Stomach (tissue), 9 donors: ENCODE data around the gene AKAP12. TPM values are rescaled to one million over a fixed set of nuclear protein-coding genes. Genes with fewer than 3 reads are reported as not detected.

ENCODE experiments used
- DNase-seq, 2 donors: peaks; one replicate each; pipeline versions ENCODE4 v3.0.0 to v3.0.0-alpha.2; 2013 to 2019
- H3K27ac ChIP-seq, 5 donors: fragments of 200-600 bp in 4 of 5; sonication (generic) in 4 of 5; one replicate each; pipeline ENCODE4 v1.5.1; 2013 to 2019; ENCODE audit warnings: mild to moderate bottlenecking in 1 of 5, moderate library complexity in 1 of 5
- H3K27me3 ChIP-seq, 3 donors: fragments of 200-600 bp; sonication (generic); one replicate each; pipeline ENCODE4 v1.5.1; 2017 to 2019; ENCODE audit warnings: mixed run types in 1 of 3
- H3K36me3 ChIP-seq, 4 donors: fragments of 200-600 bp; sonication (generic); 1 replicate in 3 of 4; 2 replicates in 1 of 4; pipeline ENCODE4 v1.5.1; 2016 to 2019
- H3K4me1 ChIP-seq, 4 donors: fragments of 200-600 bp; sonication (generic); one replicate each; pipeline ENCODE4 v1.5.1; 2016 to 2019
- H3K4me3 ChIP-seq, 4 donors: fragments of 200-600 bp; sonication (generic) in 3 of 4; one replicate each; pipeline ENCODE4 v1.5.1; 2016 to 2019; ENCODE audit warnings: mild to moderate bottlenecking in 1 of 4
- H3K9me3 ChIP-seq, 4 donors: fragments of 200-600 bp; sonication (generic); one replicate each; pipeline ENCODE4 v1.5.1; 2016 to 2019
- EP300 ChIP-seq: sonication (generic); formaldehyde crosslinking; IDR thresholded peaks from one replicate; pipeline ENCODE4 v1.6.1; 2017; ENCODE audit warnings: antibody characterized with exemption
- POLR2A ChIP-seq, 4 donors: fragments of 450-650 bp; IDR thresholded peaks; one replicate each; pipeline ENCODE4 v1.6.1; 2016; ENCODE audit warnings: antibody characterized with exemption in 4 of 4, control low read depth in 2 of 4, mild to moderate bottlenecking in 1 of 4, moderate library complexity in 1 of 4
- POLR2AphosphoS5 ChIP-seq, 3 donors: sonication (generic); formaldehyde crosslinking; IDR thresholded peaks; one replicate each; pipeline ENCODE4 v1.6.1; 2016; ENCODE audit warnings: antibody characterized with exemption in 3 of 3
- WGBS, 5 donors: extraction: QIAGEN DNeasy Blood & Tissue Kit in 3 of 5; methylation state at CpG; one replicate each; pipeline versions ENCODE4 v1.1.5 to v1.1.7; 2013 to 2018; 5-methylcytosine and 5-hydroxymethylcytosine counted together
- intact Hi-C: fragments of 100-400 bp; cut with DNase I; formaldehyde crosslinking; loops from one replicate; pipeline ENCODE4 v1.15.1; 2023; ENCODE audit warnings: low total_unique reads
- polyA plus RNA-seq, 3 donors: library from polyadenylated mRNA; stranded (reverse); fragments of 200-250 nt; gene quantifications; one replicate each; pipeline ENCODE4 v1.2.3, GENCODE V29; 2013
- total RNA-seq, 5 donors: library from RNA; depleted of rRNA; stranded (reverse); fragments of >200 nt; gene quantifications; one replicate each; pipeline versions ENCODE4 v1.1.0 to v1.2.3, GENCODE V29; 2014 to 2016
- TF ChIP-seq, protein P1 (sequence below), 7 experiments: fragments of 450-650 bp in 4 of 7; fragments of 200-600 bp in 3 of 7; sonication (generic) in 3 of 7; IDR thresholded peaks; one replicate each; pipeline ENCODE4 v1.5.1; 2016 to 2019; ENCODE audit warnings: antibody characterized with exemption in 7 of 7, control low read depth in 2 of 7, mild to moderate bottlenecking in 1 of 7
- donor health status: healthy with polysubstance abuse.
- donor health status: Bipolar disorder and iron deficiency.
- donor health status: healthy.

Gene AKAP12
- total and polyA plus RNA-seq, 8 donors: 4.2 to 110 (median 35.0) TPM

- no peak for DNase-seq
- Histone ChIP-seq H3K36me3 (peaks cover 0 to 4% (median 0%) of the 10 kb centered on the region in 4 donors), H3K27me3 (no peaks in the 10 kb centered on the region), H3K27ac (peak overlapping the region in 4 of 5 donors; percentile 99 to 100 (median 100)), H3K9me3 (no peaks in the 10 kb centered on the region), H3K4me1 (peaks cover 31 to 53% (median 43%) of the 10 kb centered on the region in 4 donors), H3K4me3 (no peak overlapping the region)
- TF ChIP-seq, protein P1, sequence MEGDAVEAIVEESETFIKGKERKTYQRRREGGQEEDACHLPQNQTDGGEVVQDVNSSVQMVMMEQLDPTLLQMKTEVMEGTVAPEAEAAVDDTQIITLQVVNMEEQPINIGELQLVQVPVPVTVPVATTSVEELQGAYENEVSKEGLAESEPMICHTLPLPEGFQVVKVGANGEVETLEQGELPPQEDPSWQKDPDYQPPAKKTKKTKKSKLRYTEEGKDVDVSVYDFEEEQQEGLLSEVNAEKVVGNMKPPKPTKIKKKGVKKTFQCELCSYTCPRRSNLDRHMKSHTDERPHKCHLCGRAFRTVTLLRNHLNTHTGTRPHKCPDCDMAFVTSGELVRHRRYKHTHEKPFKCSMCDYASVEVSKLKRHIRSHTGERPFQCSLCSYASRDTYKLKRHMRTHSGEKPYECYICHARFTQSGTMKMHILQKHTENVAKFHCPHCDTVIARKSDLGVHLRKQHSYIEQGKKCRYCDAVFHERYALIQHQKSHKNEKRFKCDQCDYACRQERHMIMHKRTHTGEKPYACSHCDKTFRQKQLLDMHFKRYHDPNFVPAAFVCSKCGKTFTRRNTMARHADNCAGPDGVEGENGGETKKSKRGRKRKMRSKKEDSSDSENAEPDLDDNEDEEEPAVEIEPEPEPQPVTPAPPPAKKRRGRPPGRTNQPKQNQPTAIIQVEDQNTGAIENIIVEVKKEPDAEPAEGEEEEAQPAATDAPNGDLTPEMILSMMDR (IDR thresholded peaks at IDR 0.05): no peak
- TF ChIP-seq POLR2AphosphoS5 (IDR thresholded peaks at IDR 0.05): no peak
- no peak for TF ChIP-seq POLR2A (IDR thresholded peaks at IDR 0.05)
- intact Hi-C loops: no loop called here
- 87 to 90% (median 89%) methylated on average over 2 of the region's 2 CpGs for WGBS, 5 donors
Measured at GRCh38 chr6:151388236-151388635, 148.5 kb downstream of the AKAP12 start.

GRCh38 chr6:151388997-151389617 is 149.3 kb downstream of the AKAP12 start:
- Histone ChIP-seq H3K27me3 (no peaks in the 10 kb centered on the region), H3K27ac (peak overlapping the region; percentile 98 to 100 (median 100)), H3K4me1 (peaks cover 39 to 59% (median 52%) of the 10 kb centered on the region in 4 donors), H3K9me3 (no peaks in the 10 kb centered on the region), H3K36me3 (peaks cover 0 to 4% (median 0%) of the 10 kb centered on the region in 4 donors), H3K4me3 (peak overlapping the region; percentile 85 to 98 (median 94))
- DNase-seq: no peak
- intact Hi-C loops: no loop called here
- WGBS, 5 donors: 22 to 25% (median 24%) methylated on average over 12 of the region's 12 CpGs
- TF ChIP-seq, protein P1 (IDR thresholded peaks at IDR 0.05): no peak
- TF ChIP-seq EP300: no peak
- TF ChIP-seq POLR2A (IDR thresholded peaks at IDR 0.05): no peak
- no peak for TF ChIP-seq POLR2AphosphoS5 (IDR thresholded peaks at IDR 0.05)

GRCh38 chr6:151389618-151390275 is 150.0 kb downstream of the AKAP12 start:
- no peaks in the 10 kb centered on the region for H3K9me3 ChIP-seq
- no peaks in the 10 kb centered on the region for H3K36me3 ChIP-seq
- H3K27me3 ChIP-seq: no peaks in the 10 kb centered on the region
- peaks cover 46 to 61% (median 53%) of the 10 kb centered on the region in 4 donors for H3K4me1 ChIP-seq
- peak overlapping the region; percentile 85 to 98 (median 94) for H3K4me3 ChIP-seq
- TF ChIP-seq, protein P1 (IDR thresholded peaks at IDR 0.05): no peak
- TF ChIP-seq POLR2AphosphoS5 (IDR thresholded peaks at IDR 0.05): peak; percentile 13 to 81 (median 13)
- DNase-seq: peak; percentile 59 to 87
- intact Hi-C loops: no loop called here
- WGBS, 5 donors: 0 to 1% (median 0%) methylated on average over 35 to 54 of the region's 54 CpGs
- H3K27ac ChIP-seq: peak overlapping the region; percentile 98 to 100 (median 100)

DNA sequence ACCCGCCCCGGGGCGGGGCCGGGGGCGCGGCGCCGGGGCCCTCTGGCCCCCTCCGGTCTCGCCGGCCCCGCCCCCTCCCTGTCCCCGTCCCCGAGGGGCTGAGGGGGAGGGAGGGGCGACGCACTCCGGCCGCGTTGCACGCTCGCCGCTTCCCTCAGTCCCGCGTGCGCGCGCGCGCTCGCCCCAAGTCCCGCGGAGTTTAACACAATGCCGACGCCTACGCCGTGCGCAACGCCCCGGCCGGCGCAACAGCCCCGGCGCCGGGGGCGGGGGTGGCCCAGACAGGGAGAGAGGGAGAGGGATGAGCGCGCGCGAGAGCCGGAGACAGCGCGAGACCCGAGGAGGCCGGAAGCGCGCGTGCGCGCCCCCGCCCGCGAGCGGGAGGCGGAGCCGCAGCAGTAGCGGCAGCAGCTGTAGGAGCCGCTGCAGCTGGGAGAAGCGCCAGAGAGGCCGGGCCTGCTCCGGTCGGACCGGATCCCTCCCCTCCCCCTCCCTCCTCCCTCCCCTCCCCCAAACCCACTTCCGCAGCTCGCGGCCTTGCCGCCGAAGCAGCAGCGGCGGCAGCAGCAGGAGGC is 150.6 kb downstream of the AKAP12 start:
- WGBS, 5 donors: 0 to 1% (median 0%) methylated on average over 27 to 79 of the region's 79 CpGs

More for the DNA sequence above, 150.6 kb downstream of the AKAP12 start:
- Histone ChIP-seq H3K9me3 (no peaks in the 10 kb centered on the region), H3K27ac (peak overlapping the region; percentile 98 to 100 (median 100)), H3K27me3 (no peaks in the 10 kb centered on the region), H3K36me3 (no peaks in the 10 kb centered on the region), H3K4me3 (peak overlapping the region; percentile 85 to 98 (median 94)), H3K4me1 (peaks cover 41 to 60% (median 54%) of the 10 kb centered on the region in 4 donors)
- intact Hi-C loops: no loop called here
- DNase-seq: peak; percentile 97 to 100
- TF ChIP-seq, protein P1 (IDR thresholded peaks at IDR 0.05): no peak
- TF ChIP-seq POLR2AphosphoS5 (IDR thresholded peaks at IDR 0.05): peak; percentile 60 to 92 (median 91)
